Immature natural killer cell (primary cell): ENCODE data around the gene VKORC1. TPM values are rescaled to one million over a fixed set of nuclear protein-coding genes. Genes with fewer than 3 reads are reported as not detected.
A peak's percentile ranks its signal among the peaks of the same experiment; 100 is the strongest.

Source experiments
- DNase-seq, 3 donors: peaks; one replicate each; pipeline ENCODE4 v3.0.0; 2022; ENCODE audit warnings: mixed read lengths in 1 of 3
- H3K27ac Mint-ChIP-seq, 6 donors: one replicate each; pipeline ENCODE4 v1.8.0; 2020; ENCODE audit warnings: mixed read lengths in 6 of 6, mild to moderate bottlenecking in 5 of 6, inconsistent platforms in 4 of 6, moderate library complexity in 3 of 6
- H3K27me3 Mint-ChIP-seq, 3 donors: one replicate each; pipeline ENCODE4 v1.8.0; 2020 to 2021; ENCODE audit warnings: low read depth in 3 of 3, mild to moderate bottlenecking in 3 of 3, mixed read lengths in 3 of 3, moderate library complexity in 3 of 3, inconsistent platforms in 1 of 3
- H3K36me3 Mint-ChIP-seq, 3 donors: one replicate each; pipeline ENCODE4 v1.8.0; 2020; ENCODE audit warnings: mixed read lengths in 3 of 3, inconsistent platforms in 2 of 3, mild to moderate bottlenecking in 2 of 3
- H3K4me1 Mint-ChIP-seq, 2 donors: one replicate each; pipeline ENCODE4 v1.8.0; 2020; ENCODE audit warnings: inconsistent platforms in 2 of 2, mild to moderate bottlenecking in 2 of 2, mixed read lengths in 2 of 2, moderate library complexity in 1 of 2
- H3K4me3 Mint-ChIP-seq, 5 donors: one replicate each; pipeline ENCODE4 v1.8.0; 2020; ENCODE audit warnings: mild to moderate bottlenecking in 5 of 5, mixed read lengths in 5 of 5, inconsistent platforms in 3 of 5, moderate library complexity in 3 of 5
- H3K9me3 Mint-ChIP-seq, 6 donors: one replicate each; pipeline ENCODE4 v1.8.0; 2020; ENCODE audit warnings: mild to moderate bottlenecking in 6 of 6, mixed read lengths in 6 of 6, inconsistent platforms in 4 of 6, moderate library complexity in 3 of 6
- polyA plus RNA-seq, 3 donors: library from polyadenylated mRNA; unstranded; fragments of 300-500 nt; fragmentation: Illumina TruSeq; gene quantifications; one replicate each; pipeline ENCODE4 v1.2.3, GENCODE V29; 2021

The VKORC1 gene
- polyA plus RNA-seq, 3 donors from 2014 or later = 114 to 164 (median 116) TPM

- H3K27me3 Mint-ChIP-seq = peaks cover 0 to 3% (median 2%) of the 10 kb centered on the region in 3 donors
- no peak for DNase-seq
- H3K27ac Mint-ChIP-seq = peak overlapping the region in 3 of 6 donors; percentile 45 to 68 (median 53)
- H3K36me3 Mint-ChIP-seq = peaks cover 0 to 11% (median 8%) of the 10 kb centered on the region in 3 donors
- no peak overlapping the region for H3K4me3 Mint-ChIP-seq
- peaks cover 23 to 28% of the 10 kb centered on the region in 2 donors for H3K4me1 Mint-ChIP-seq
- no peaks in the 10 kb centered on the region for H3K9me3 Mint-ChIP-seq
Measured at GRCh38 chr16:31080756-31081419, 13.7 kb downstream of the VKORC1 start.

- Mint-ChIP-seq H3K4me1 (peaks cover 29 to 34% of the 10 kb centered on the region in 2 donors), H3K4me3 (no peak overlapping the region), H3K27ac (no peak overlapping the region), H3K27me3 (peaks cover 0 to 3% (median 2%) of the 10 kb centered on the region in 3 donors), H3K9me3 (no peaks in the 10 kb centered on the region), H3K36me3 (peaks cover 0 to 7% (median 4%) of the 10 kb centered on the region in 3 donors)
- no peak for DNase-seq
Measured at GRCh38 chr16:31080035-31080629, 14.5 kb downstream of the VKORC1 start.

- Mint-ChIP-seq H3K27me3 (peaks cover 3 to 5% (median 3%) of the 10 kb centered on the region in 3 donors), H3K9me3 (no peaks in the 10 kb centered on the region), H3K27ac (peak overlapping the region in 3 of 6 donors; percentile 34 to 73 (median 49)), H3K4me1 (peaks cover 36 to 41% of the 10 kb centered on the region in 2 donors), H3K36me3 (peaks cover 0 to 10% (median 4%) of the 10 kb centered on the region in 3 donors), H3K4me3 (peak overlapping the region in 2 of 5 donors; percentile 33 to 51)
- DNase-seq = peak in 2 of 3 donors; percentile 21 to 33
Measured at GRCh38 chr16:31079342-31079944, 15.2 kb downstream of the VKORC1 start.

DNA sequence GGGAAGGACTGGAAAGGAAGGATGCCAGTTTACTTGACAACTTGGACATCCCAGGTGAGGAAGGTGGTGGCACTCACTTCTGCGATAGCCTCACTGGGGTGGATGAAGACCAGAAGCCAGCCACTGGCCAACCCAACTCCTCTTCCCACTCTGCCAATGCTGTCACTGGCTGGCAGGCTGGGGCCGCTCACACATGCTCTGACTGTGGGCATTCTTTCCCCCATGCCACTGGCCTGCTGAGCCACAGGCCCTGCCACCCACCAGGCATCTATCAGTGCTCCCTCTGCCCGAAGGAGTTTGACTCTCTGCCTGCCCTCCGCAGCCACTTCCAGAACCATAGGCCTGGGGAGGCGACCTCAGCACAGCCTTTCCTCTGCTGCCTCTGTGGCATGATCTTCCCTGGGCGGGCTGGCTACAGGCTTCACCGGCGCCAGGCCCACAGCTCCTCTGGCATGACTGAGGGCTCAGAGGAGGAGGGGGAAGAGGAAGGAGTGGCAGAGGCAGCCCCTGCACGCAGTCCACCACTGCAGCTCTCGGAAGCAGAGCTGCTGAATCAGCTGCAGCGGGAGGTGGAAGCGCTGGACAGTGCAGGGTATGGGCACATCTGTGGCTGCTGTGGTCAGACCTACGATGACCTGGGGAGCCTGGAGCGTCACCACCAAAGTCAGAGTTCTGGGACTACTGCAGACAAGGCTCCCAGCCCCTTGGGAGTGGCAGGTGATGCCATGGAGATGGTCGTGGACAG is 15.8 kb downstream of the VKORC1 start:
- H3K36me3 Mint-ChIP-seq = peaks cover 0 to 10% (median 4%) of the 10 kb centered on the region in 3 donors
- H3K4me3 Mint-ChIP-seq = no peak overlapping the region
- H3K9me3 Mint-ChIP-seq = no peaks in the 10 kb centered on the region
- no peak for DNase-seq
- H3K27ac Mint-ChIP-seq = peak overlapping the region in 1 of 6 donors; percentile 59
- peaks cover 3 to 11% (median 10%) of the 10 kb centered on the region in 3 donors for H3K27me3 Mint-ChIP-seq
- peaks cover 36 to 47% of the 10 kb centered on the region in 2 donors for H3K4me1 Mint-ChIP-seq

DNA sequence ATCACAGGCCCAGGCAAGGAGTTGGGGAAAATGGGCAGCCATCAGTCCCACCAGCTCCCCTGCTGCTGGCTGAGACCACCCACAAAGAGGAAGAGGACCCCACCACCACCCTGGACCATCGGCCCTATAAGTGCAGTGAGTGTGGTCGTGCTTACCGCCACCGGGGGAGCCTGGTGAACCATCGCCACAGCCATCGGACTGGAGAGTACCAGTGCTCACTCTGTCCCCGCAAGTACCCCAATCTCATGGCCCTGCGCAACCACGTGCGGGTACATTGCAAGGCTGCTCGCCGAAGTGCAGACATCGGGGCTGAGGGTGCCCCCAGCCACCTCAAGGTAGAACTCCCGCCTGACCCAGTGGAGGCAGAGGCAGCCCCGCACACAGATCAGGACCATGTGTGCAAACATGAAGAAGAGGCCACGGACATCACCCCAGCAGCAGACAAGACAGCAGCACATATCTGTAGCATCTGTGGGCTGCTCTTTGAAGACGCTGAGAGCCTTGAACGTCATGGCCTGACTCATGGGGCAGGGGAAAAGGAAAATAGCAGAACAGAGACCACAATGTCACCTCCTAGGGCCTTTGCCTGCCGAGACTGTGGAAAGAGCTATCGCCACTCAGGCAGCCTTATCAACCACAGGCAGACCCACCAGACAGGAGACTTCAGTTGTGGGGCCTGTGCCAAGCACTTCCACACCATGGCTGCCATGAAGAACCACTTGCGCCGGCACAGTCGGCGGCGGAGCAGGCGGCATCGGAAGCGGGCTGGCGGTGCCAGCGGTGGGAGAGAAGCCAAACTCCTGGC is 16.8 kb downstream of the VKORC1 start:
- H3K4me3 Mint-ChIP-seq = peak overlapping the region in 2 of 5 donors; percentile 5 to 6
- H3K27me3 Mint-ChIP-seq = peaks cover 3 to 17% (median 11%) of the 10 kb centered on the region in 3 donors
- no peak for DNase-seq
- no peaks in the 10 kb centered on the region for H3K9me3 Mint-ChIP-seq
- peaks cover 0 to 10% (median 4%) of the 10 kb centered on the region in 3 donors for H3K36me3 Mint-ChIP-seq
- H3K27ac Mint-ChIP-seq = peak overlapping the region in 2 of 6 donors; percentile 10 to 50
- peaks cover 39 to 49% of the 10 kb centered on the region in 2 donors for H3K4me1 Mint-ChIP-seq

- no peak for DNase-seq
- peaks cover 3 to 20% (median 15%) of the 10 kb centered on the region in 3 donors for H3K27me3 Mint-ChIP-seq
- peak overlapping the region in 1 of 6 donors; percentile 48 for H3K27ac Mint-ChIP-seq
- no peak overlapping the region for H3K4me3 Mint-ChIP-seq
- H3K4me1 Mint-ChIP-seq = peaks cover 45 to 52% of the 10 kb centered on the region in 2 donors
- no peaks in the 10 kb centered on the region for H3K9me3 Mint-ChIP-seq
- H3K36me3 Mint-ChIP-seq = peaks cover 0 to 8% (median 4%) of the 10 kb centered on the region in 3 donors
Measured at GRCh38 chr16:31077024-31077423, 17.6 kb downstream of the VKORC1 start.

DNA sequence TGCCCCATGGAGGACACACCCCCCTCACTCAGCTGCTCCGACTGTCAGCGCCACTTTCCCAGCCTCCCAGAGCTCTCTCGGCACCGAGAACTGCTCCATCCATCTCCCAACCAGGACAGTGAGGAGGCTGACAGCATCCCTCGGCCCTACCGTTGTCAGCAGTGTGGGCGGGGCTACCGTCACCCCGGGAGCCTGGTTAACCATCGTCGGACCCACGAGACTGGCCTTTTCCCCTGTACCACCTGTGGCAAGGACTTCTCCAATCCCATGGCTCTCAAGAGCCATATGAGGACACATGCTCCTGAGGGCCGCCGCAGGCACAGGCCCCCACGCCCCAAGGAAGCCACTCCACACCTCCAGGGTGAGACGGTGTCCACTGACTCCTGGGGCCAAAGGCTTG is 18.3 kb downstream of the VKORC1 start:
- H3K27me3 Mint-ChIP-seq = peaks cover 3 to 20% (median 15%) of the 10 kb centered on the region in 3 donors
- peaks cover 0 to 8% (median 4%) of the 10 kb centered on the region in 3 donors for H3K36me3 Mint-ChIP-seq
- peaks cover 50 to 58% of the 10 kb centered on the region in 2 donors for H3K4me1 Mint-ChIP-seq
- peak overlapping the region in 5 of 6 donors; percentile 45 to 99 (median 96) for H3K27ac Mint-ChIP-seq
- H3K4me3 Mint-ChIP-seq = peak overlapping the region in 2 of 5 donors; percentile 45 to 52
- H3K9me3 Mint-ChIP-seq = no peaks in the 10 kb centered on the region
- no peak for DNase-seq

- Mint-ChIP-seq H3K27ac (peak overlapping the region; percentile 95 to 99 (median 97)), H3K27me3 (peaks cover 4 to 20% (median 15%) of the 10 kb centered on the region in 3 donors), H3K9me3 (no peaks in the 10 kb centered on the region), H3K36me3 (peaks cover 0 to 8% (median 4%) of the 10 kb centered on the region in 3 donors), H3K4me1 (peaks cover 47 to 52% of the 10 kb centered on the region in 2 donors), H3K4me3 (peak overlapping the region; percentile 86 to 96 (median 92))
- no peak for DNase-seq
Measured at GRCh38 chr16:31074814-31075183, 19.8 kb downstream of the VKORC1 start.

DNA sequence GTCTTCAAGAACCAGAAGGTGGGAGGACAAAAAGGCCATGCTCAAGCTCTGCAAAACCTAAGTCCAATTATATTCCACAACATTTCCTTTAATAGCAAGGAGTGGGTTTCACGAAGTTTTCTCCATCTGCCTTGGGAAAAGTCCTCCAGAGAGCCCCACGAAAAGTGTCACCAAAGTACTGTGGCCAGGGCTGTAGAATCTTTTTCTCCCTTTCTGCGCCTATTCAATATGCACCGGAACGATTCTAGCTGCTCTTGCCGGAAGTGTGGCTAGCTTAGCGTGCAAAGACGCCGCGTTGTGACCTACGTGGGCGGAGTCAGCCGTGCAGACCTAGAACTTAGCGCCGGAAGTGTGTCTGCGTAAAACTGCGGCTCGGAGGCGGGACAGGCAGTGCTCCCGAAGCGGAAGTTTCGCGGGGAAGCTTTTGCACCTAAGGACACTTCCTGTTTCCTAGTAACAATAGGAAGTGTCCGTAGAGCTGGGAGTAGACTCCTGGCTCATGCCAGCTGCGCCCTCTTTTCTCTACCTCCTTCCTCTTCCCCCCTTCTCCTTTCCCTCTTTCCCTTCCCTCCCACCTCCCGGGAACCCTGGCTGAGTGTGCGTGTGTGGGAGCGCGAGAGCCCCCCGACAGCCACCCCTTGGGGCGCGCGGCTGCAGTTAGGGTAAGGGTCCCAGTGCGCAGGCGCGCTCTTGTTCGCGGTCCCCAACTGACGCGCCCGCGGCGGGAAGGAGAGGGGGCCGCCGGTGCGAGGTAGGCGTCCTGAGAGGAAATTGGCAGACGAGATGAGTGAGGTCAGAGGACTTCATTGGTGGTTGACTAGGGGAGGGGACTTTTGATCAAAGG is 20.4 kb downstream of the VKORC1 start, which contains the start of the genes ZNF646 and ZNF668:
TSS of gene ZNF646 (plus strand) at position 453 of the 844 bp plus-strand sequence. CDS start 1,903 bp downstream, outside the sequence.
TSS of gene ZNF668 (minus strand) at position 271 of the 844 bp plus-strand sequence. CDS start 9,781 bp downstream, outside the sequence.
- peak within 1 kb of the TSS; percentile 95 to 99 (median 97) for H3K27ac Mint-ChIP-seq
- H3K4me3 Mint-ChIP-seq = peak within 1 kb of the TSS; percentile 94 to 96 (median 95)
- peaks cover 4 to 20% (median 15%) of the 10 kb centered on the region in 3 donors for H3K27me3 Mint-ChIP-seq
- peaks cover 45 to 50% of the 10 kb centered on the region in 2 donors for H3K4me1 Mint-ChIP-seq
- H3K36me3 Mint-ChIP-seq = peaks cover 0 to 8% (median 4%) of the 10 kb centered on the region in 3 donors
- no peaks in the 10 kb centered on the region for H3K9me3 Mint-ChIP-seq
- peak; percentile 96 to 97 (median 97) for DNase-seq

- H3K9me3 Mint-ChIP-seq = no peaks in the 10 kb centered on the region
- H3K4me3 Mint-ChIP-seq = peak overlapping the region; percentile 94 to 96 (median 95)
- DNase-seq = peak; percentile 85 to 86 (median 85)
- peak overlapping the region; percentile 95 to 99 (median 97) for H3K27ac Mint-ChIP-seq
- H3K36me3 Mint-ChIP-seq = peaks cover 0 to 8% (median 4%) of the 10 kb centered on the region in 3 donors
- H3K27me3 Mint-ChIP-seq = peaks cover 2 to 18% (median 17%) of the 10 kb centered on the region in 3 donors
- peaks cover 48 to 49% of the 10 kb centered on the region in 2 donors for H3K4me1 Mint-ChIP-seq
Measured at GRCh38 chr16:31073142-31073969, 21.2 kb downstream of the VKORC1 start.
